Ishikawa (cell line): Measurements from ENCODE around the gene KIF3A.

Source experiments
- CEBPB ChIP-seq: IDR thresholded peaks from 2 replicates; pipeline ENCODE4 v1.6.1; 2012
- CREB1 ChIP-seq: IDR thresholded peaks from 2 replicates; pipeline ENCODE4 v1.6.1; 2012; ENCODE audit warnings: low read depth
- EGR1 ChIP-seq: IDR thresholded peaks from 2 replicates; pipeline ENCODE4 v1.6.1; 2012
- EP300 ChIP-seq: IDR thresholded peaks from 2 replicates; pipeline ENCODE4 v1.6.1; 2012; ENCODE audit warnings: borderline replicate concordance
- FOXM1 ChIP-seq: IDR thresholded peaks from 2 replicates; pipeline ENCODE4 v1.6.1; 2012; ENCODE audit warnings: low read depth, borderline replicate concordance
- NFIC ChIP-seq: IDR thresholded peaks from 2 replicates; pipeline ENCODE4 v1.6.1; 2012
- RAD21 ChIP-seq: IDR thresholded peaks from 2 replicates; pipeline ENCODE4 v1.6.1; 2012; ENCODE audit warnings: low read depth
- TAF1 ChIP-seq: IDR thresholded peaks from 2 replicates; pipeline ENCODE4 v1.6.1; 2012; ENCODE audit warnings: low read depth, mild to moderate bottlenecking
- TCF12 ChIP-seq: IDR thresholded peaks from 2 replicates; pipeline ENCODE4 v1.6.1; 2012; ENCODE audit warnings: low read depth
- TEAD4 ChIP-seq: IDR thresholded peaks from 2 replicates; pipeline ENCODE4 v1.6.1; 2012
- YY1 ChIP-seq: IDR thresholded peaks from 2 replicates; pipeline ENCODE4 v1.6.1; 2012; ENCODE audit warnings: low read depth
- ZBTB7A ChIP-seq: IDR thresholded peaks from 2 replicates; pipeline ENCODE4 v1.6.1; 2012; ENCODE audit warnings: low read depth
- TF ChIP-seq, protein P1 (sequence below): IDR thresholded peaks from 2 replicates; pipeline ENCODE4 v1.6.1; 2012
- TF ChIP-seq, protein P2 (sequence below): IDR thresholded peaks from 2 replicates; pipeline ENCODE4 v1.6.1; 2012; ENCODE audit warnings: low read depth, mild to moderate bottlenecking
- TF ChIP-seq, protein P3 (sequence below): IDR thresholded peaks from 2 replicates; pipeline ENCODE4 v1.6.1; 2012

The KIF3A gene

GRCh38 chr5:132684491-132684890 lies 52.9 kb downstream of the KIF3A start:
- TF ChIP-seq, protein P1, sequence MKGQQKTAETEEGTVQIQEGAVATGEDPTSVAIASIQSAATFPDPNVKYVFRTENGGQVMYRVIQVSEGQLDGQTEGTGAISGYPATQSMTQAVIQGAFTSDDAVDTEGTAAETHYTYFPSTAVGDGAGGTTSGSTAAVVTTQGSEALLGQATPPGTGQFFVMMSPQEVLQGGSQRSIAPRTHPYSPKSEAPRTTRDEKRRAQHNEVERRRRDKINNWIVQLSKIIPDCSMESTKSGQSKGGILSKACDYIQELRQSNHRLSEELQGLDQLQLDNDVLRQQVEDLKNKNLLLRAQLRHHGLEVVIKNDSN: no peak
- TF ChIP-seq ZBTB7A: no peak
- no peak for TF ChIP-seq TCF12
- TF ChIP-seq TAF1: no peak
- TF ChIP-seq FOXM1: no peak
- TF ChIP-seq, protein P2, sequence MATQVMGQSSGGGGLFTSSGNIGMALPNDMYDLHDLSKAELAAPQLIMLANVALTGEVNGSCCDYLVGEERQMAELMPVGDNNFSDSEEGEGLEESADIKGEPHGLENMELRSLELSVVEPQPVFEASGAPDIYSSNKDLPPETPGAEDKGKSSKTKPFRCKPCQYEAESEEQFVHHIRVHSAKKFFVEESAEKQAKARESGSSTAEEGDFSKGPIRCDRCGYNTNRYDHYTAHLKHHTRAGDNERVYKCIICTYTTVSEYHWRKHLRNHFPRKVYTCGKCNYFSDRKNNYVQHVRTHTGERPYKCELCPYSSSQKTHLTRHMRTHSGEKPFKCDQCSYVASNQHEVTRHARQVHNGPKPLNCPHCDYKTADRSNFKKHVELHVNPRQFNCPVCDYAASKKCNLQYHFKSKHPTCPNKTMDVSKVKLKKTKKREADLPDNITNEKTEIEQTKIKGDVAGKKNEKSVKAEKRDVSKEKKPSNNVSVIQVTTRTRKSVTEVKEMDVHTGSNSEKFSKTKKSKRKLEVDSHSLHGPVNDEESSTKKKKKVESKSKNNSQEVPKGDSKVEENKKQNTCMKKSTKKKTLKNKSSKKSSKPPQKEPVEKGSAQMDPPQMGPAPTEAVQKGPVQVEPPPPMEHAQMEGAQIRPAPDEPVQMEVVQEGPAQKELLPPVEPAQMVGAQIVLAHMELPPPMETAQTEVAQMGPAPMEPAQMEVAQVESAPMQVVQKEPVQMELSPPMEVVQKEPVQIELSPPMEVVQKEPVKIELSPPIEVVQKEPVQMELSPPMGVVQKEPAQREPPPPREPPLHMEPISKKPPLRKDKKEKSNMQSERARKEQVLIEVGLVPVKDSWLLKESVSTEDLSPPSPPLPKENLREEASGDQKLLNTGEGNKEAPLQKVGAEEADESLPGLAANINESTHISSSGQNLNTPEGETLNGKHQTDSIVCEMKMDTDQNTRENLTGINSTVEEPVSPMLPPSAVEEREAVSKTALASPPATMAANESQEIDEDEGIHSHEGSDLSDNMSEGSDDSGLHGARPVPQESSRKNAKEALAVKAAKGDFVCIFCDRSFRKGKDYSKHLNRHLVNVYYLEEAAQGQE: no peak
- TF ChIP-seq EGR1: no peak
- no peak for TF ChIP-seq RAD21
- no peak for TF ChIP-seq TEAD4
- TF ChIP-seq YY1: no peak
- TF ChIP-seq EP300: no peak

DNA sequence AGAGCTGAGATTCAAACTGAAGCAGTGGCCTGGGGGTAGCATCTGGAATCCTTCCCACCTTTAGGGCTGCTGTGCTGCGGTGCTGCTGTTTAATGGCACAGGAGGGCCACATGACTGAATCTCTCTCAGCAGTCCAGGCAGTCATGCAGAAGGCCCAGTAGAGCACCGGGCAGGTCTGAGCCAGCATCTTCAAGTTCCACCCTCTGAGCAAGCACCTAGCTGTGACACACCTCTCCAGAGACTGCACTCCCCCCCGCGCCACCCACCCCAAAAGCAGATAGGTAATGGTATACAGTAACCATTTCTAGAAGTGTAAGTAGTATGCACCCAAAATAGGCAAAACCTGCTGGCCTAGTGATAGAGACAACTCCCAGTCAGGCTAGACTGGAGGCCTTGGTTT lies 55.4 kb downstream of the KIF3A start:
- no peak for TF ChIP-seq TEAD4
- TF ChIP-seq TCF12: no peak
- no peak for TF ChIP-seq CREB1
- no peak for TF ChIP-seq YY1
- TF ChIP-seq, protein P2: no peak
- no peak for TF ChIP-seq EP300
- TF ChIP-seq TAF1: no peak
- TF ChIP-seq CEBPB: no peak
- TF ChIP-seq, protein P3, sequence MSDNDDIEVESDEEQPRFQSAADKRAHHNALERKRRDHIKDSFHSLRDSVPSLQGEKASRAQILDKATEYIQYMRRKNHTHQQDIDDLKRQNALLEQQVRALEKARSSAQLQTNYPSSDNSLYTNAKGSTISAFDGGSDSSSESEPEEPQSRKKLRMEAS: no peak
- TF ChIP-seq NFIC: no peak
- no peak for TF ChIP-seq FOXM1
- no peak for TF ChIP-seq ZBTB7A
- TF ChIP-seq RAD21: no peak
- no peak for TF ChIP-seq EGR1
- TF ChIP-seq, protein P1: no peak

GRCh38 chr5:132681476-132681831 lies 55.9 kb downstream of the KIF3A start:
- TF ChIP-seq EGR1 (no peak), NFIC (no peak), CREB1 (no peak), TCF12 (no peak), CEBPB (no peak), EP300 (no peak), RAD21 (no peak), ZBTB7A (no peak), TAF1 (no peak)
- TF ChIP-seq, protein P1: no peak
- TF ChIP-seq, protein P2: no peak

GRCh38 chr5:132680780-132681475 lies 56.4 kb downstream of the KIF3A start:
- TF ChIP-seq NFIC (no peak), TAF1 (no peak), EP300 (no peak), CREB1 (no peak), FOXM1 (no peak), RAD21 (no peak), EGR1 (no peak), CEBPB (no peak), TCF12 (no peak), YY1 (no peak), TEAD4 (no peak)
- TF ChIP-seq, protein P3: no peak
- TF ChIP-seq, protein P2: no peak
- TF ChIP-seq, protein P1: no peak
